ENCODE results near the gene METTL15.

- TF ChIP-seq EZH2phosphoT487 (conservative IDR thresholded peaks at IDR 0.05; ENCODE audit: low read length) = no peak
- no peak for TF ChIP-seq CTCF (IDR thresholded peaks at IDR 0.05; ENCODE audit: insufficient read depth, low read length, poor library complexity, severe bottlenecking)
Measured at GRCh38 chr11:28209906-28210305, 101.7 kb downstream of the METTL15 start.
